ENCODE data around the gene DLX3. TPM values are rescaled to one million over a fixed set of nuclear protein-coding genes. Genes with fewer than 3 reads are reported as not detected.
A peak's percentile ranks its signal among the peaks of the same experiment; 100 is the strongest.

Gene DLX3
- total RNA-seq, 2 experiments from 2014 or later: not detected

GRCh38 chr17:50027172-50027880 lies 32.3 kb upstream of the DLX3 start:
- H3K9me3 ChIP-seq (ENCODE audit: low read length): peaks cover 15% of the 10 kb centered on the region
- H4K20me1 ChIP-seq (ENCODE audit: insufficient read depth, low read length): no peaks in the 10 kb centered on the region
- BruUV-seq (replicated peaks): no TSS peak
- intact Hi-C loops (cut with micrococcal nuclease; ENCODE audit: unreplicated experiment): loop anchor here (1.0 to 2.0 kb wide), 2 partner anchors 60 to 67 kb away; partner anchors contain the start of gene PDK2
- H3K27ac ChIP-seq (ENCODE audit: low read depth, low read length, poor library complexity, severe bottlenecking): no peak overlapping the region
- ChIA-PET POLR2A (no interaction called here), CTCF (ENCODE audit: unreplicated experiment) (interaction anchor here (1.3 kb wide), 2 partner anchors 60 kb away, joined by 3 to 4 read pairs; no protein-coding TSS in a partner anchor)
- H3K79me2 ChIP-seq (ENCODE audit: insufficient read depth, low read depth, low read length): no peaks in the 10 kb centered on the region
- H3K36me3 ChIP-seq (ENCODE audit: insufficient read depth, low read length): no peaks in the 10 kb centered on the region
- no peaks in the 10 kb centered on the region for H3K9me2 ChIP-seq (ENCODE audit: insufficient read depth, low read length)
- no peak for DNase-seq (ENCODE audit: low spot score)
- H2AFZ ChIP-seq (ENCODE audit: low read length): peak overlapping the region; percentile 32; the same call in 1 of the 2 replicates
- no peak overlapping the region for H3K4me3 ChIP-seq (ENCODE audit: low read depth, low read length, poor library complexity, severe bottlenecking)
- no peak for TF ChIP-seq EZH2phosphoT487 (IDR thresholded peaks at IDR 0.05; ENCODE audit: borderline replicate concordance, low read depth, low read length)
- TF ChIP-seq CTCF (conservative IDR thresholded peaks at IDR 0.05; ENCODE audit: low read length): peak; percentile 53; the same call in 1 of the 2 replicates
- peak overlapping the region; percentile 15 for H3K4me2 ChIP-seq (ENCODE audit: low read length)
- H3K4me1 ChIP-seq (ENCODE audit: insufficient read depth, low read length, poor library complexity, severe bottlenecking): peaks cover 4% of the 10 kb centered on the region

GRCh38 chr17:50026837-50027171 lies 31.8 kb upstream of the DLX3 start:
- CTCF ChIA-PET (ENCODE audit: unreplicated experiment): interaction anchor here (1.3 kb wide), 1 partner anchor 61 kb away, joined by 4 read pairs; no protein-coding TSS in a partner anchor
- H3K9me2 ChIP-seq (ENCODE audit: insufficient read depth, low read length): no peaks in the 10 kb centered on the region
- H3K4me3 ChIP-seq (ENCODE audit: low read depth, low read length, poor library complexity, severe bottlenecking): no peak overlapping the region
- peak; percentile 64 for DNase-seq (ENCODE audit: low spot score)
- peak overlapping the region; percentile 15 for H3K4me2 ChIP-seq (ENCODE audit: low read length)
- H3K27ac ChIP-seq (ENCODE audit: low read depth, low read length, poor library complexity, severe bottlenecking): no peak overlapping the region
- TF ChIP-seq CTCF (conservative IDR thresholded peaks at IDR 0.05; ENCODE audit: low read length) (peak; percentile 96), EZH2phosphoT487 (IDR thresholded peaks at IDR 0.05; ENCODE audit: borderline replicate concordance, low read depth, low read length) (no peak)
- H3K36me3 ChIP-seq (ENCODE audit: insufficient read depth, low read length): no peaks in the 10 kb centered on the region
- peaks cover 4% of the 10 kb centered on the region for H3K4me1 ChIP-seq (ENCODE audit: insufficient read depth, low read length, poor library complexity, severe bottlenecking)
- POLR2A ChIA-PET: no interaction called here
- H4K20me1 ChIP-seq (ENCODE audit: insufficient read depth, low read length): no peaks in the 10 kb centered on the region
- H3K79me2 ChIP-seq (ENCODE audit: insufficient read depth, low read depth, low read length): no peaks in the 10 kb centered on the region
- H3K9me3 ChIP-seq (ENCODE audit: low read length): peaks cover 15% of the 10 kb centered on the region
- BruUV-seq (replicated peaks): no TSS peak
- intact Hi-C loops (cut with micrococcal nuclease; ENCODE audit: unreplicated experiment): loop anchor here (1.0 to 2.0 kb wide), 3 partner anchors 29 to 68 kb away; partner anchors contain the start of genes ITGA3 and PDK2
- peak overlapping the region; percentile 32; the same call in 1 of the 2 replicates for H2AFZ ChIP-seq (ENCODE audit: low read length)
